HepG2 (cell line): Measurements from ENCODE around the gene KLHL21. TPM values are rescaled to one million over a fixed set of nuclear protein-coding genes. Genes with fewer than 3 reads are reported as not detected.

Experiments used
- CBX5 ChIP-seq: sonication (generic); formaldehyde crosslinking; IDR thresholded peaks from 2 replicates; pipeline ENCODE4 v1.4.0; 2020; ENCODE audit warnings: missing genetic modification reagents, borderline replicate concordance
- DRAP1 ChIP-seq: IDR thresholded peaks from 2 replicates; pipeline ENCODE4 v1.6.1; 2016; ENCODE audit warnings: missing genetic modification reagents, missing compliant biosample characterization
- HOMEZ ChIP-seq: IDR thresholded peaks from 2 replicates; pipeline ENCODE4 v1.6.1; 2016; ENCODE audit warnings: low read depth
- RXRA ChIP-seq: sonication (generic); formaldehyde crosslinking; IDR thresholded peaks from 2 replicates; pipeline ENCODE4 v1.5.1; 2020; ENCODE audit warnings: missing genetic modification reagents
- SNAPC4 ChIP-seq: sonication (generic); formaldehyde crosslinking; IDR thresholded peaks from 2 replicates; pipeline ENCODE4 v1.4.0; 2020; ENCODE audit warnings: mild to moderate bottlenecking, missing genetic modification reagents
- SP4 ChIP-seq: sonication (generic); formaldehyde crosslinking; IDR thresholded peaks from 2 replicates; pipeline ENCODE4 v1.8.1; 2023; ENCODE audit warnings: mild to moderate bottlenecking, missing genetic modification reagents
- ZBTB7B ChIP-seq: sonication (generic); formaldehyde crosslinking; IDR thresholded peaks from 2 replicates; pipeline ENCODE4 v1.4.0; 2020; ENCODE audit warnings: missing genetic modification reagents
- ZFP90 ChIP-seq: sonication (generic); formaldehyde crosslinking; IDR thresholded peaks from 2 replicates; pipeline ENCODE4 v1.8.0; 2022; ENCODE audit warnings: missing genetic modification reagents, mild to moderate bottlenecking, inconsistent platforms, borderline replicate concordance
- ZNF501 ChIP-seq: sonication (generic); formaldehyde crosslinking; IDR thresholded peaks from 2 replicates; pipeline ENCODE4 v1.5.1; 2020; ENCODE audit warnings: mild to moderate bottlenecking, moderate library complexity, missing genetic modification reagents
- ZNF792 ChIP-seq: IDR thresholded peaks from 2 replicates; pipeline ENCODE4 v1.6.1; 2016
- polyA plus RNA-seq, 8 experiments: library from polyadenylated mRNA; depleted of rRNA in 3 of 8; stranded (reverse) in 7 of 8; unstranded in 1 of 8; fragments of >200 nt; fragmentation: Illumina TruSeq in 4 of 8; extraction: Trizol in 4 of 8; gene quantifications; 2 replicates each; pipeline versions ENCODE4 v1.2.1 to v1.2.3, GENCODE V29; 2011 to 2016; ENCODE audit warnings: low read depth in 4 of 8, missing spikeins in 1 of 8, mixed read lengths in 1 of 8; ENCODE audit not compliant: insufficient read depth in 1 of 8
- total RNA-seq, 5 experiments: library from RNA; depleted of rRNA; stranded (reverse); fragments of >200 nt; fragmentation: Illumina TruSeq; extraction: Trizol; gene quantifications; 2 replicates each; pipeline ENCODE4 v1.2.3, GENCODE V29; 2016; ENCODE audit warnings: low read depth in 1 of 5

The KLHL21 gene
- total and polyA plus RNA-seq, 2 of the 13 experiments (the other 11 are each of a cell fraction or from before 2014, with no cell fraction given): 14.8 to 25.0 TPM

GRCh38 chr1:6600410-6601048 is 2.1 kb downstream of the KLHL21 start (continued):
- TF ChIP-seq SNAPC4 (CRISPR knock-in tag) (no peak), ZFP90 (CRISPR knock-in tag) (0 out of 2 replicates have a peak, but pooled peaks have one; percentile 15), RXRA (0 out of 2 replicates have a peak, but pooled peaks have one; percentile 23), ZNF792 (CRISPR knock-in tag) (no peak), DRAP1 (CRISPR knock-in tag) (no peak), HOMEZ (CRISPR knock-in tag) (no peak), CBX5 (CRISPR knock-in tag) (0 out of 2 replicates have a peak, but pooled peaks have one; percentile 2), ZBTB7B (0 out of 2 replicates have a peak, but pooled peaks have one; percentile 27), ZNF501 (no peak), SP4 (CRISPR knock-in tag) (no peak)
